Measurements from ENCODE around the gene ZBTB33. TPM values are rescaled to one million over a fixed set of nuclear protein-coding genes. Genes with fewer than 3 reads are reported as not detected.
A peak's percentile ranks its signal among the peaks of the same experiment; 100 is the strongest.

Gene ZBTB33
- total and polyA plus RNA-seq, 8 donors, result 1.7 to 12.0 (median 6.0) TPM

GRCh38 chrX:120235284-120235683, 15.3 kb upstream of the ZBTB33 start:
- intact Hi-C loops (cut with DNase I), result no loop called here
- FAIRE-seq (no peak), ATAC-seq (no peak), DNase-seq (no peak)
- Histone ChIP-seq H3K27ac (no peak overlapping the region), H3K4me3 (no peak overlapping the region), H3K27me3 (peaks cover 0 to 4% (median 0%) of the 10 kb centered on the region in 4 donors), H3K36me3 (no peaks in the 10 kb centered on the region), H3K9me3 (no peaks in the 10 kb centered on the region), H3K4me1 (no peaks in the 10 kb centered on the region)
- TF ChIP-seq, protein P1, sequence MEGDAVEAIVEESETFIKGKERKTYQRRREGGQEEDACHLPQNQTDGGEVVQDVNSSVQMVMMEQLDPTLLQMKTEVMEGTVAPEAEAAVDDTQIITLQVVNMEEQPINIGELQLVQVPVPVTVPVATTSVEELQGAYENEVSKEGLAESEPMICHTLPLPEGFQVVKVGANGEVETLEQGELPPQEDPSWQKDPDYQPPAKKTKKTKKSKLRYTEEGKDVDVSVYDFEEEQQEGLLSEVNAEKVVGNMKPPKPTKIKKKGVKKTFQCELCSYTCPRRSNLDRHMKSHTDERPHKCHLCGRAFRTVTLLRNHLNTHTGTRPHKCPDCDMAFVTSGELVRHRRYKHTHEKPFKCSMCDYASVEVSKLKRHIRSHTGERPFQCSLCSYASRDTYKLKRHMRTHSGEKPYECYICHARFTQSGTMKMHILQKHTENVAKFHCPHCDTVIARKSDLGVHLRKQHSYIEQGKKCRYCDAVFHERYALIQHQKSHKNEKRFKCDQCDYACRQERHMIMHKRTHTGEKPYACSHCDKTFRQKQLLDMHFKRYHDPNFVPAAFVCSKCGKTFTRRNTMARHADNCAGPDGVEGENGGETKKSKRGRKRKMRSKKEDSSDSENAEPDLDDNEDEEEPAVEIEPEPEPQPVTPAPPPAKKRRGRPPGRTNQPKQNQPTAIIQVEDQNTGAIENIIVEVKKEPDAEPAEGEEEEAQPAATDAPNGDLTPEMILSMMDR (IDR thresholded peaks at IDR 0.05), result no peak
- 63 to 80% methylated on average over 6 of the region's 6 CpGs for WGBS, 2 donors

GRCh38 chrX:120236687-120237479, 13.7 kb upstream of the ZBTB33 start:
- TF ChIP-seq, protein P1 (IDR thresholded peaks at IDR 0.05), result no peak
- H3K4me1 ChIP-seq, result peaks cover 0 to under 1% (median 0%) of the 10 kb centered on the region in 3 donors
- 87 to 100% methylated on average over 3 of the region's 3 CpGs for WGBS, 2 donors
- no peak for DNase-seq
- ATAC-seq, result no peak
- H3K9me3 ChIP-seq, result no peaks in the 10 kb centered on the region
- H3K27me3 ChIP-seq, result no peaks in the 10 kb centered on the region
- H3K27ac ChIP-seq, result no peak overlapping the region
- FAIRE-seq, result no peak
- H3K36me3 ChIP-seq, result no peaks in the 10 kb centered on the region
- H3K4me3 ChIP-seq, result no peak overlapping the region
- intact Hi-C loops (cut with DNase I), result no loop called here

GRCh38 chrX:120238933-120239332, 11.7 kb upstream of the ZBTB33 start:
- ATAC-seq (no peak), FAIRE-seq (no peak), DNase-seq (no peak)
- H3K9me3 ChIP-seq, result no peaks in the 10 kb centered on the region
- H3K4me3 ChIP-seq, result no peak overlapping the region
- H3K4me1 ChIP-seq, result peaks cover 0 to 8% (median 0%) of the 10 kb centered on the region in 3 donors
- no peaks in the 10 kb centered on the region for H3K27me3 ChIP-seq
- TF ChIP-seq, protein P1 (IDR thresholded peaks at IDR 0.05), result no peak
- H3K36me3 ChIP-seq, result no peaks in the 10 kb centered on the region
- H3K27ac ChIP-seq, result no peak overlapping the region
- 83 to 89% methylated on average over 4 of the region's 4 CpGs for WGBS, 2 donors
- intact Hi-C loops (cut with DNase I), result no loop called here

GRCh38 chrX:120242813-120243212, 7.8 kb upstream of the ZBTB33 start:
- 53 to 59% methylated on average over 5 of the region's 5 CpGs for WGBS, 2 donors
- FAIRE-seq, result no peak
- peak overlapping the region in 1 of 4 donors; percentile 12 for H3K27ac ChIP-seq
- H3K27me3 ChIP-seq, result no peaks in the 10 kb centered on the region
- peaks cover 0 to 8% (median 0%) of the 10 kb centered on the region in 3 donors for H3K4me1 ChIP-seq
- no peak overlapping the region for H3K4me3 ChIP-seq
- no peak for ATAC-seq
- TF ChIP-seq, protein P1 (IDR thresholded peaks at IDR 0.05), result no peak
- H3K36me3 ChIP-seq, result no peaks in the 10 kb centered on the region
- DNase-seq, result no peak
- H3K9me3 ChIP-seq, result no peaks in the 10 kb centered on the region
- intact Hi-C loops (cut with DNase I), result no loop called here

DNA sequence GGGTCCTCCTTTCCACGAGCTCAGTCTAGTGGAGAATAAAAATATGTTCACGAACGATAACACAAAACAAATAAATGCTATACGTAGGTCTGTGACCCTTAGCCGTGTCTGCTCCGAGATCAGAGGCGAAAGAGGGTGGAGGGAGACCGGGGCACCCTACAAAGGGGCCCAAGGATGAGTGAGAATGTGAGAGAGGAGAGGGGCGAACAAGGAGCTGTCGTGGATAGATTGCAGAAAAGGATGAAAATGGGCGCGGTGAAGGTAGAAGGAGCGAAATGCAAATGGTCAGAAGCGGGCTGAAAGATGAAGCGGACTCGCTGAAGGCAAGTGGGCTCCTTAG, 6.2 kb upstream of the ZBTB33 start:
- TF ChIP-seq, protein P1 (IDR thresholded peaks at IDR 0.05), result no peak
- intact Hi-C loops (cut with DNase I), result no loop called here
- 1 to 17% methylated on average over 16 of the region's 16 CpGs for WGBS, 2 donors
- FAIRE-seq (no peak), DNase-seq (no peak), ATAC-seq (peak in 2 of 4 donors; percentile 8 to 35)
- Histone ChIP-seq H3K4me3 (peak overlapping the region; percentile 40 to 66 (median 54)), H3K27ac (peak overlapping the region; percentile 77 to 94 (median 90)), H3K9me3 (no peaks in the 10 kb centered on the region), H3K4me1 (peaks cover 0 to 8% (median 0%) of the 10 kb centered on the region in 3 donors), H3K36me3 (no peaks in the 10 kb centered on the region), H3K27me3 (peaks cover 0 to 5% (median 2%) of the 10 kb centered on the region in 4 donors)

All from pancreas (tissue), 10 donors.